ENCODE data around the gene CSNK1A1L.

CSNK1A1L gene

GRCh38 chr13:37106642-37107041 is 1.2 kb upstream of the CSNK1A1L start:
- DNase-seq, result no peak

- no peak for DNase-seq
Observed at GRCh38 chr13:37102896-37103295, 2.6 kb downstream of the CSNK1A1L start.

GRCh38 chr13:37101201-37101600 is 4.3 kb downstream of the CSNK1A1L start:
- no peak for DNase-seq

DNA sequence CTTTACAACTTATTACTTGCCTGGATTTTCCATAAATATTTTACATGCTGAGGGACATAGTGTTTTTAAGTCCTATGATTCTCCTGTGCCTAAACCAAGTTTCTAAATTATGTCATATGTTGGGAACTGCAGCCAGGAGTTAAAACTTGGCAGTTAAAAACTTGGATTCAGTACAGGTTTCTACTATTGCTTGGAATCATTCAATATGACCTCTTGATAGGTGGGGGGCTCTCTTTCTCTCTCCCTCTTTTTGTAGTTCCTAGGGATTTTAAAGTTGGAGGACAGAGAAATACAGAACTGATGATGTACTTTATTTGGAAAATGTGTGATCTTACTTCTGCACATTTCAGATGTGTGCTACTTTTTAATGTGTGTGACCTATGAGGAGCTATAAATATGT is 4.7 kb downstream of the CSNK1A1L start:
- DNase-seq, result no peak

- DNase-seq, result no peak
Observed at GRCh38 chr13:37097076-37097475, 8.4 kb downstream of the CSNK1A1L start.

DNA sequence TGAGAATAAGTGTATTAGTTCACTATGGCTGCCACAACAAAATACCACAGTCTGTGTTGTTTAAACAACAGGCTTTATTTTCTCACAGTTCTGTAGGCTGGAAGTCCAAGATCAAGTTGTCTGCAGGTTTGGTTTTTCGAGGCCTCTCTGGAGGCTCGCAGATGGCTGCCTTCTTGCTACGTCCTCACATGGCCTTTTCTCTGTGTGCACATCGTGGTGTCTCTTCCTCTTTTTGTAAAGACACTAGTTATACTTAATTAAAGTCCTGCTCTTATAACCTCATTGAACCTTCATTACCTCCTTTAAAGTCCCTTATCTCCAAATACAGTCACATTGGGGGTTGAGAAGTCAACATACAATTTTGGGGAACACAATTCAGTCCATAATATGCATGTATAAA is 10.6 kb downstream of the CSNK1A1L start:
- DNase-seq, result no peak

DNA sequence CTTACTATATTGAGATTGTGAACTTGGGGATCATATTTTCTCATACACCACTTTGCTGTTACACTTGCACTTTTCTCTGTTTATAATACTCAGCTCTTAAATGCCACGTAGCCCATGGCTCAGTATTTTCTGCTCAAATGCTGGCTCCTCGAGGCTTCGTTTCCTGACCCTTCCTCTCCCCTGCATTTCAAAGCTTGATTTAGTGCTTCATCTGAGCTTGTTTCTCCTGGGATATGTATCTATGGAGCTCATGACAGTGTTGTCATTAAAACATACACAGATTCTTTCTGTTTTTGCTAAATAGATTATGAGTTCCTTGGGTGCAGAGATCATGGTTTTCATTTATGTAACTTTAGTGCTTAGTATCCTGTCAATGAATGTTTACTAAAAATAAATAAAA is 11.4 kb downstream of the CSNK1A1L start:
- DNase-seq, result no peak

DNA sequence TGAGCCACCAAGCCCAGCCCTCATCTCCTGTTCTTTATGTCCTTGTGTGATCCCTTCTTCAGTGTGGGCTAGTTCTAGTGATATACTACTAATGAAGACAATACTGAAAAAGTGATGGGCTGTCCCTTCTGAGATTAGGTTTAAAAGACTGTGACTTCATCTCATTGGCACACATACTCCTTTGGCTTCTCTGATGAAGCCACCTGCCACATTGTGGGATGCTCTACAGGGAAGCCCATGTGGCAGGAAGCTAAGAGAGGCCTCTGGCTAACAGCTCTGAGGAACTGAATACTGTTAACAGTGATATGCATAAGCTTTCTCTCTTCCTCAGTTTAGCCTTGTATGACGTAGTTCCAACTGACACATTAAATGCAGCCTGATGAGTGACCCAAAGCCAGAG is 13.6 kb downstream of the CSNK1A1L start:
- DNase-seq, result no peak

- DNase-seq, result no peak
Observed at GRCh38 chr13:37090912-37091311, 14.6 kb downstream of the CSNK1A1L start.

DNA sequence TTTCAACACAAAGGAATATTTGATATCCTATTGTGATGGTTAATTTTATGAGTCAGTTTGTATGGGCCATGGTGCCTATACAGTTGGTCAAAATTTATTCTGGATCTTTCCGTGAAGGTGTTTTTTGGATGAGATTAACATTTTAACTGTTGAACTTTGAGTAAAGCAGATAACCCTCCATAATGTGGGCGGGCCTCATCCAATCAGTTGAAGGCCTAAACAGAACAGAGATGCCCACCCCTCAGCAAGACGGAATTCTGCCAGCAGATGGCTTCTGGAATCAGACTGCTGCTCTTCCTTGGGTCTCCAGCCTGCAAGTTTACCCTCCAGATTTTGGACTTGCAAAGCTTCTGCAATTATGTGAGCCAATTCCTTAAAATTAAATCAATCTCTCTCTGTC is 16.0 kb downstream of the CSNK1A1L start:
- DNase-seq, result no peak

DNA sequence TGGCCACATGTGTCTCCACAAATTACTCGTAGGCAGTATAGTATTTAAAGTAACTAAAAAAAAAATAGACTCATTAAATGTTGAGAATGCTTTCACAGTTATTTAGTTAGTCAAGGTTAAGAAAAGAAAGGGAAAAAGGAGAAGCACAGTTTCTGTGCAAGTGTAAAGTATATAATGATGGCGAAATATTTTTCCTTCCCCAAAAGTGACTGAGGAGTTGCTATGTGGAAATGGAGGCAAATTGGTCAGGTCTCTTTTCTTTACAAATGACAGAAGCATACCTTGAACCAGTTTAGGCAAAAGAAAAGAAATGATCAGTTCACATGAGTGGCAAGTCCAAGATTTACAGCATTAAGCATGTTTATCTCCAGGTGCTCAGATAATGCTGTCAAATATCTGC is 18.0 kb downstream of the CSNK1A1L start:
- no peak for DNase-seq

DNA sequence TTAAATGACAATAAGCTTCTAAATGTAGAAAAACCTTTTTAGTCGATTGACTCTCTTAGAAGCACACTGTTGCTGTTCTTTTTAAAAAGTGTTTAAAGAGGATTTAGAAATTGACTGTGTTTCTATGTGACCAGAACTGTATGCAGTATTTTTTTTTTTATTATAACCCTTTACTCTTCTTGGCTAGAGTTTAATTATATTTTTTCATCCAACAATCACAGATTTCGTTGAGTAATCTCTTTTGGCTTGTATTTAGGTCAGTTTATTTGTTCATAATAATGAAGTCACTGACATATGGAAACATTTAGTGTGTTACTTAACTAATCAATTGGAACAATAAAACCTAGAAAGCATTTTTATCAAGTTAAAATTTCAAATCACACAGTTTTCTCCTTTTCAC is 19.9 kb downstream of the CSNK1A1L start:
- no peak for DNase-seq

- DNase-seq, result no peak
Observed at GRCh38 chr13:37076818-37077217, 28.6 kb downstream of the CSNK1A1L start.

DNA sequence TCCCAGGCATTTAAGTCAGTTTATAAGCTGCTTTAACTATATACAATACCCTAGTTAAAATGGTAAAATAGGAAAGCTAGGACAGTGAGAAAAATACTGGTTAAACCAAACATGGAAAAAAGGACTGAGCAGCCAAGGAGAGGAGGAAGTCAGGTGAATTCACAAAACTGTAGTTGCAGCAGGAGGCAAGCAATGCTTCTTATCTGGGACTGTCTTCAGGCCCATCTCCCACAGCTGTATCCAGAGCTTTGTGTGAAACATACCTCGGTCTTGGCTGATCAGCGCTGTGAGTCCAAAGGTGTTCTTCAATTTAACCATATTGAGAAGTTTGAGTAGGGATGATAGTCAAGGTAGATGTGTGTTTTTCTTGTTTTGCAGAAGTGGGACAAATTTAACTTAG is 30.3 kb downstream of the CSNK1A1L start:
- no peak for DNase-seq

- no peak for DNase-seq
Observed at GRCh38 chr13:37074703-37075102, 30.8 kb downstream of the CSNK1A1L start.

DNA sequence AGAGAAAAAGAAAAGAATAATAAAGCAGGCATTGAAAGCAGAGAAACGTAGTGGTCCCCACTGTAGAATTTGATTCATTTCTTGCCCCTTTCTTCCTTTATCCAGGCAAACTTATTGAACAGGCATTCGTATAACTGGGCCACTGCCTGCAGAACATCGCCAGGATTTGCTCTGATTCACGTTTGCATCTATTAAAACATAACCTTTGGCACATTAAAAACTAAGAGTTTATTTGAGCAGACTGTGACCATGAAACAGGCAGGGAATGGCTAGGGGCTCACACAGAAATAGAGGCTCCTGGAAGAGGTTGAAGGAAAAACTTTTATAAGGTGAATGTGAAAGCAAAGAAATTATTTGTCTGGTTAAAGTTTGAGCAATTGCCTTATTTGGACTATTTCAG is 33.4 kb downstream of the CSNK1A1L start:
- DNase-seq, result no peak

GRCh38 chr13:37070956-37071355 is 34.5 kb downstream of the CSNK1A1L start:
- no peak for DNase-seq

DNA sequence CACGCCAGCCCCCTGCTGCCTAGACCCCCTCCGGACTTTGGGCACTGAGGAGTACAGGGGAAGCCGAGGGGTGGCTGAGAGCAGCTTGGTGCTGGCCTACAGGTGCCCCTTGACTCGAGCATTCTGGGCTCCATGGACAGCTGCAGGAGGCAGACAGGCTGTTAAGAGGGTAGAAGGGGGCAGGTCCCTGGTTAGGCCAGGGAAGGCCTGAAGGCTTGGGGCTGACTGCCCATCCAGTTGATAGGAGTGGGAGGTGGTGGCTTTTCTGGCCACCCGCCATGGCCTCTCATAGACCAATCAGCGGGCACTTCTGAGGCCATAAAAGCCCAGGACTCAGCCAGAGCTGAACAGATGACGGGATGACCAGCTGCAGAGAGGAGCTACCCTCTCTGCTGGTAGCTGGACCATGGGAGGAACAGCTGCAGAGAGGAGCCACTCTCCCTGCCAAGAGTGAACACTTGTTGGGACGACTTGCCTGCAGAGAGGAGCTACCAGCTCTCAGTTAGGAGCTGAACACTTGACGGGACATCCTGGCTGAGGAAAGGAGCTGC is 35.2 kb downstream of the CSNK1A1L start:
- no peak for DNase-seq

DNA sequence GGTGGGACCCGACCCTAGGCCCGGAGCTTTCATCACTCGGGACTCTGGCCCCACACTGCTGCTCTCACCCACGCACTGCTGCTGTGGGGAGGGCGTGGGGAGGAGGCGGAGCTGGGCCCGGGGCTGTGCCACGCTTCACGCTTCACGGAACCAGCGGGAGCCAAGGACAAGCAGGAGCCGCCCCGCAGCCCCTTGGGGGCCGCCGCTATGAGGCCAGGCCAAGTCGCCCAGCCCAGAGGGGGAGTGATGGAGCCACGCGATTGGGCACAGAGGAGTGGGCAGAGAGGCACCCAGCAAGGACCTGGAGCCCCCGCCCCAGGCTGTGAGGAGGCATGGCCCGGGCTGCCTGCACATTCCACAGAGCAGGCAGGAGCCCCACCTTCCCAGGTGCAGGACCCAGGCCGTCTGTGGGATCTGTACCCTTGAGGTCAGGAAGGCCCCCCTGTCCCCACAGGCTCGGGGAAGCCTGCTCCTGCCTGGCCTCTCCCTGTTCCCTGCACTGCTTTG is 35.8 kb downstream of the CSNK1A1L start:
- no peak for DNase-seq

DNA sequence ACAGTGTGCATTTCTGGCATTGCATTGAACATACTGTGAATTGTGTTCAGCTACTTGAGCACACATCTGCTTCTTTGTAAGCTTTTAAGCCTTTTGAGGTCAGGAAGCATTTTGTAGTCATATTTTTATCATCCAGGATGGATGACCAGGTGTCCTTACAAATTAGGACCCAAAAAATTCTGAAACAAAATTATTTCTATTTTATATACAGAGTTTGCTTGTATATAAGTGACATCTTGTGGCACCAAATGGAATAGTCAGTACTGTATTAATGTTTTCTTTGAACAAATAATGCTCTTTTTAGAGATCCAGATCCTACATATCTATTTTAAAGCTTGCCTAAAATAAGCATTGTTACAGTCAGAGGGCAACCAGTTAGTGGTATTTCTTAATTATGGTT is 36.5 kb downstream of the CSNK1A1L start:
- DNase-seq, result no peak

GRCh38 chr13:37067874-37068273 is 37.6 kb downstream of the CSNK1A1L start:
- no peak for DNase-seq

DNA sequence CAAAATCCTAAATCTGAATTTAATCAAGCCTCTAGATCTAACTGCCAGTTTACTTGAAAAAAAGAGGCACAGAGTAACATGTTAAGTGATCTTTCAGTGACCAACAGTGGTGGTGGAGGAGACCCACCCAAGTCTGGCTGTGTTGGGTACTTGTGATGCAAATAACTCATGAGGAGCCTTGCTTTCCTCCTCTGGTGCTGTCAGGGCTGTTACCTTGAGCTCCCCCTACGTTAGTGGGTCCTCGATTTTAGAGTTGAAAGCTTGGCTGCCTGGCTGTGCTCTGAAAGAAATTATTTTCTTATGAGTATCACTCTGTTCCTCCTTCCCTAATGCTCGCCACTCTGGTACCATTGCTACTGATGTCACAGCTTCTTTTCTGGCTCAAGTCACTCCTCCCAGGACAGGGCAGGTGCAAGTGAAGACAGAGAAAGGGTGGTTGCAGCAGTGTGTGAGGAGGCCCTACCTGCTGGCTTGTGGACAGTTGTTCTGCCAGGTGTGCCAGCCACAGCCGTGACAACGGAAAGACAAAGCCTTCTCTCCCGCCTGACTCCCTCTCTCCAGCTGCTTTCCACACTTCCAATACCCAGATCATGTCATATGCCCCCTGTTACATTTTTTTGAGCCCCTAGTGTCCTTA is 39.5 kb downstream of the CSNK1A1L start:
- no peak for DNase-seq

GRCh38 chr13:37059848-37060192 is 45.6 kb downstream of the CSNK1A1L start:
- DNase-seq, result no peak

GRCh38 chr13:37058910-37059847 is 46.3 kb downstream of the CSNK1A1L start, which contains the start of gene SUPT20H:
TSS of gene SUPT20H (minus strand) at chr13:37059688. CDS start at chr13:37051490, 8,198 bp downstream.
- DNase-seq, result peak; percentile 92
